Gastroesophageal sphincter (tissue), 4 donors: Measurements from ENCODE around the gene HUS1B. TPM values are rescaled to one million over a fixed set of nuclear protein-coding genes. Genes with fewer than 3 reads are reported as not detected.

Experiments
- ATAC-seq: fragments of 150-250 bp; one replicate; pipeline ENCODE4 v1.9.1; 2016; ENCODE audit warnings: mild to moderate bottlenecking, moderate library complexity
- H3K27ac ChIP-seq, 4 donors: fragments of 200-600 bp; sonication (generic) in 3 of 4; 1 replicate in 3 of 4; 2 replicates in 1 of 4; pipeline ENCODE4 v1.5.1; 2016 to 2019
- H3K27me3 ChIP-seq: fragments of 200-600 bp; sonication (generic); one replicate; pipeline ENCODE4 v1.5.1; 2019
- H3K36me3 ChIP-seq, 2 donors: fragments of 200-600 bp; sonication (generic); one replicate each; pipeline ENCODE4 v1.5.1; 2019; ENCODE audit warnings: control low read depth in 1 of 2
- H3K4me1 ChIP-seq, 3 donors: fragments of 200-600 bp; sonication (generic); 1 replicate in 2 of 3; 2 replicates in 1 of 3; pipeline ENCODE4 v1.5.1; 2016 to 2019; ENCODE audit warnings: control low read depth in 2 of 3
- H3K4me3 ChIP-seq, 2 donors: fragments of 200-600 bp; sonication (generic); one replicate each; pipeline ENCODE4 v1.5.1; 2019; ENCODE audit warnings: mild to moderate bottlenecking in 1 of 2, moderate library complexity in 1 of 2
- H3K9me3 ChIP-seq, 3 donors: fragments of 200-600 bp; sonication (generic); one replicate each; pipeline ENCODE4 v1.5.1; 2017 to 2019; ENCODE audit warnings: control low read depth in 2 of 3
- CTCF ChIP-seq, 4 experiments: fragments of 200-600 bp in 2 of 4; fragments of 450-650 bp in 2 of 4; sonication (generic) in 1 of 4; IDR thresholded peaks; one replicate each; pipeline ENCODE4 v1.5.1; 2017 to 2019; ENCODE audit warnings: antibody characterized with exemption in 4 of 4, mild to moderate bottlenecking in 2 of 4, moderate library complexity in 2 of 4
- EP300 ChIP-seq: sonication (generic); formaldehyde crosslinking; IDR thresholded peaks from one replicate; pipeline ENCODE4 v1.6.1; 2017; ENCODE audit warnings: antibody characterized with exemption, mild to moderate bottlenecking
- POLR2A ChIP-seq, 2 donors: fragments of 450-650 bp; IDR thresholded peaks; one replicate each; pipeline ENCODE4 v1.6.1; 2017; ENCODE audit warnings: antibody characterized with exemption in 2 of 2, mild to moderate bottlenecking in 2 of 2, moderate library complexity in 1 of 2
- POLR2AphosphoS5 ChIP-seq: sonication (generic); formaldehyde crosslinking; IDR thresholded peaks from one replicate; pipeline ENCODE4 v1.6.1; 2017; ENCODE audit warnings: antibody characterized with exemption
- WGBS, 2 donors: methylation state at CpG; one replicate each; pipeline ENCODE4 v1.1.5; 2018; ENCODE audit warnings: low coverage in 1 of 2; 5-methylcytosine and 5-hydroxymethylcytosine counted together
- total RNA-seq, 4 donors: library from RNA; depleted of rRNA; stranded (reverse); fragments of >200 nt; gene quantifications; one replicate each; pipeline ENCODE4 v1.1.0, GENCODE V29; 2016

The HUS1B gene
- total RNA-seq, 4 donors from 2014 or later: 0.77 to 2.3 (median 2.0) TPM; not detected in 1

GRCh38 chr6:693723-694009, 36.8 kb upstream of the HUS1B start:
- no peaks in the 10 kb centered on the region for H3K27me3 ChIP-seq
- TF ChIP-seq EP300 (no peak), POLR2A (IDR thresholded peaks at IDR 0.05) (no peak), CTCF (IDR thresholded peaks at IDR 0.05) (no peak), POLR2AphosphoS5 (no peak)
- WGBS, 2 donors: 75 to 100% methylated on average over 1 to 2 of the region's 12 CpGs
- no peak overlapping the region for H3K27ac ChIP-seq
- peak overlapping the region in 1 of 2 donors; percentile 87 for H3K4me3 ChIP-seq
- H3K4me1 ChIP-seq: peaks cover 0 to 33% (median 4%) of the 10 kb centered on the region in 3 donors
- no peaks in the 10 kb centered on the region for H3K9me3 ChIP-seq
- no peaks in the 10 kb centered on the region for H3K36me3 ChIP-seq
- ATAC-seq: no peak

- peak; percentile 95 for ATAC-seq
- H3K27ac ChIP-seq: peak within 1 kb of the TSS; percentile 54 to 94 (median 88)
- 3% methylated on average over 11 of the region's 63 CpGs; no CpG with 5 or more reads in 1 of the 2 donors for WGBS, 2 donors
- H3K4me1 ChIP-seq: peaks cover 0 to 39% (median 4%) of the 10 kb centered on the region in 3 donors
- no peaks in the 10 kb centered on the region for H3K36me3 ChIP-seq
- no peaks in the 10 kb centered on the region for H3K9me3 ChIP-seq
- H3K4me3 ChIP-seq: peak within 1 kb of the TSS; percentile 67 to 87
- H3K27me3 ChIP-seq: no peaks in the 10 kb centered on the region
- TF ChIP-seq CTCF (IDR thresholded peaks at IDR 0.05) (peak in 1 of 4 experiments; percentile 15), POLR2A (IDR thresholded peaks at IDR 0.05) (peak; percentile 65 to 71), EP300 (no peak), POLR2AphosphoS5 (peak; percentile 81)
Observed at GRCh38 chr6:692858-693722, 36.2 kb upstream of the HUS1B start, which contains the start of gene EXOC2. Gene EXOC2, minus strand, starts transcription at chr6:693139. Its CDS starts 55,321 bp downstream, at chr6:637818.

GRCh38 chr6:692356-692851, 35.5 kb upstream of the HUS1B start:
- H3K9me3 ChIP-seq: no peaks in the 10 kb centered on the region
- H3K27me3 ChIP-seq: no peaks in the 10 kb centered on the region
- peak overlapping the region; percentile 54 to 94 (median 88) for H3K27ac ChIP-seq
- peak; percentile 81 for ATAC-seq
- peak overlapping the region; percentile 67 to 87 for H3K4me3 ChIP-seq
- H3K4me1 ChIP-seq: peaks cover 0 to 41% (median 4%) of the 10 kb centered on the region in 3 donors
- TF ChIP-seq POLR2A (IDR thresholded peaks at IDR 0.05) (no peak), EP300 (no peak), CTCF (IDR thresholded peaks at IDR 0.05) (no peak), POLR2AphosphoS5 (no peak)
- WGBS, 2 donors: 13% methylated on average over 1 of the region's 45 CpGs; no CpG with 5 or more reads in 1 of the 2 donors
- no peaks in the 10 kb centered on the region for H3K36me3 ChIP-seq

GRCh38 chr6:689223-689622, 32.3 kb upstream of the HUS1B start:
- WGBS, 2 donors: 50 to 64% methylated on average over 2 of the region's 2 CpGs
- no peak for ATAC-seq
- Histone ChIP-seq H3K4me3 (no peak overlapping the region), H3K9me3 (no peaks in the 10 kb centered on the region), H3K27ac (no peak overlapping the region), H3K36me3 (no peaks in the 10 kb centered on the region), H3K27me3 (no peaks in the 10 kb centered on the region), H3K4me1 (peaks cover 4 to 55% (median 4%) of the 10 kb centered on the region in 3 donors)
- no peak for TF ChIP-seq CTCF (IDR thresholded peaks at IDR 0.05)
- TF ChIP-seq POLR2AphosphoS5: no peak
- no peak for TF ChIP-seq EP300
- TF ChIP-seq POLR2A (IDR thresholded peaks at IDR 0.05): no peak
